Endothelial cell (in vitro differentiated cells): ENCODE measurements around the gene RPS6KA5. TPM values are rescaled to one million over a fixed set of nuclear protein-coding genes. Genes with fewer than 3 reads are reported as not detected.

Source experiments
- DNase-seq: peaks from one replicate; pipeline ENCODE4 v3.0.0; 2021; ENCODE audit warnings: low spot score
- H3K27ac Mint-ChIP-seq: one replicate; pipeline ENCODE4 v1.8.0; 2021; ENCODE audit warnings: mixed read lengths, inconsistent platforms; ENCODE audit not compliant: unreplicated experiment
- H3K27me3 Mint-ChIP-seq: one replicate; pipeline ENCODE4 v1.8.0; 2021; ENCODE audit warnings: mild to moderate bottlenecking, moderate library complexity, mixed read lengths, inconsistent platforms; ENCODE audit not compliant: unreplicated experiment
- H3K36me3 Mint-ChIP-seq: one replicate; pipeline ENCODE4 v1.8.0; 2021; ENCODE audit warnings: mild to moderate bottlenecking, low read depth, mixed read lengths, inconsistent platforms; ENCODE audit not compliant: unreplicated experiment
- H3K4me1 Mint-ChIP-seq: one replicate; pipeline ENCODE4 v1.8.0; 2021; ENCODE audit warnings: mild to moderate bottlenecking, mixed read lengths, inconsistent platforms; ENCODE audit not compliant: unreplicated experiment
- H3K4me3 Mint-ChIP-seq: one replicate; pipeline ENCODE4 v1.8.0; 2021; ENCODE audit warnings: mild to moderate bottlenecking, mixed read lengths, inconsistent platforms; ENCODE audit not compliant: unreplicated experiment
- H3K9me3 Mint-ChIP-seq: one replicate; pipeline ENCODE4 v1.8.0; 2021; ENCODE audit warnings: mixed read lengths, inconsistent platforms; ENCODE audit not compliant: unreplicated experiment
- CTCF ChIP-seq: fragments of 200-600 bp; sonication (generic); IDR thresholded peaks from one replicate; pipeline ENCODE4 v1.5.0; 2021; ENCODE audit warnings: antibody characterized with exemption; ENCODE audit not compliant: unreplicated experiment
- total RNA-seq: library from RNA; stranded (reverse); fragmentation: NEBNext Ultra II Directional; extraction: Animal tissue kit (Norgen Biotek cat#: 25700); gene quantifications from one replicate; pipeline ENCODE4 v1.2.1, GENCODE V29; 2021; ENCODE audit not compliant: unreplicated experiment

RPS6KA5 gene
- total RNA-seq, 1 donor from 2014 or later: 13.8 TPM

- H3K9me3 Mint-ChIP-seq: no peaks in the 10 kb centered on the region
- peaks cover 4% of the 10 kb centered on the region for H3K4me1 Mint-ChIP-seq
- peaks cover 18% of the 10 kb centered on the region for H3K36me3 Mint-ChIP-seq
- no peaks in the 10 kb centered on the region for H3K27me3 Mint-ChIP-seq
- H3K27ac Mint-ChIP-seq: no peak overlapping the region
- no peak for DNase-seq
- no peak for TF ChIP-seq CTCF
- no peak overlapping the region for H3K4me3 Mint-ChIP-seq
These were observed 188.7 kb downstream of the RPS6KA5 start for GRCh38 chr14:90871605-90872233.

GRCh38 chr14:90870950-90871604 is 189.4 kb downstream of the RPS6KA5 start:
- no peaks in the 10 kb centered on the region for H3K9me3 Mint-ChIP-seq
- H3K4me3 Mint-ChIP-seq: no peak overlapping the region

GRCh38 chr14:90867501-90867900 is 192.9 kb downstream of the RPS6KA5 start:
- Mint-ChIP-seq H3K9me3 (no peaks in the 10 kb centered on the region), H3K27ac (no peak overlapping the region), H3K36me3 (no peaks in the 10 kb centered on the region), H3K4me1 (no peaks in the 10 kb centered on the region), H3K27me3 (no peaks in the 10 kb centered on the region), H3K4me3 (no peak overlapping the region)
- no peak for TF ChIP-seq CTCF
- DNase-seq: no peak

More at GRCh38 chr14:90870950-90871604, 189.4 kb downstream of the RPS6KA5 start:
- Mint-ChIP-seq H3K27ac (no peak overlapping the region), H3K4me1 (no peaks in the 10 kb centered on the region), H3K36me3 (peaks cover 12% of the 10 kb centered on the region), H3K27me3 (no peaks in the 10 kb centered on the region)
- no peak for TF ChIP-seq CTCF
- no peak for DNase-seq

GRCh38 chr14:90866833-90867232 is 193.6 kb downstream of the RPS6KA5 start:
- no peaks in the 10 kb centered on the region for H3K36me3 Mint-ChIP-seq
- TF ChIP-seq CTCF: no peak
- no peaks in the 10 kb centered on the region for H3K4me1 Mint-ChIP-seq
- H3K9me3 Mint-ChIP-seq: no peaks in the 10 kb centered on the region
- H3K27ac Mint-ChIP-seq: no peak overlapping the region
- no peaks in the 10 kb centered on the region for H3K27me3 Mint-ChIP-seq
- no peak for DNase-seq
- no peak overlapping the region for H3K4me3 Mint-ChIP-seq

- Mint-ChIP-seq H3K4me1 (peaks cover under 1% of the 10 kb centered on the region), H3K27ac (no peak overlapping the region), H3K36me3 (no peaks in the 10 kb centered on the region), H3K27me3 (no peaks in the 10 kb centered on the region), H3K9me3 (no peaks in the 10 kb centered on the region), H3K4me3 (no peak overlapping the region)
- TF ChIP-seq CTCF: no peak
- DNase-seq: no peak
These were observed 195.7 kb downstream of the RPS6KA5 start for GRCh38 chr14:90864741-90865140.
